Stimulated activated CD4-positive, alpha-beta T cell treated with anti-CD3 and anti-CD28 coated beads, Interleukin-1b, Interleukin-23, amount 100 ng/mL, for 24 hours (primary cell): ENCODE measurements around the gene SGMS1.

Source experiments
- DNase-seq, 4 experiments: peaks; one replicate each; pipeline ENCODE4 v3.0.0-alpha.2; 2020; ENCODE audit warnings: low read depth in 4 of 4, low spot score in 1 of 4

Gene SGMS1

GRCh38 chr10:50403074-50403473 is 220.7 kb downstream of the SGMS1 start:
- no peak for DNase-seq

GRCh38 chr10:50402466-50402865 is 221.3 kb downstream of the SGMS1 start:
- DNase-seq = no peak

- no peak for DNase-seq
Observed at GRCh38 chr10:50400694-50401093, 223.1 kb downstream of the SGMS1 start.

- DNase-seq = no peak
Observed at GRCh38 chr10:50398823-50399222, 224.9 kb downstream of the SGMS1 start.

GRCh38 chr10:50398381-50398780 is 225.4 kb downstream of the SGMS1 start:
- no peak for DNase-seq

GRCh38 chr10:50397312-50398140 is 226.2 kb downstream of the SGMS1 start:
- DNase-seq = no peak

GRCh38 chr10:50396491-50397311 is 227.1 kb downstream of the SGMS1 start:
- peak in 1 of 4 experiments; percentile 17 for DNase-seq

- no peak for DNase-seq
Observed at GRCh38 chr10:50395851-50396250, 227.9 kb downstream of the SGMS1 start.

- DNase-seq = no peak
Observed at GRCh38 chr10:50395271-50395670, 228.5 kb downstream of the SGMS1 start.

GRCh38 chr10:50394832-50395231 is 228.9 kb downstream of the SGMS1 start:
- DNase-seq = no peak

GRCh38 chr10:50393784-50394467 is 229.8 kb downstream of the SGMS1 start:
- no peak for DNase-seq

- no peak for DNase-seq
Observed at GRCh38 chr10:50392966-50393718, 230.6 kb downstream of the SGMS1 start.

GRCh38 chr10:50392426-50392825 is 231.3 kb downstream of the SGMS1 start:
- no peak for DNase-seq

GRCh38 chr10:50390302-50390701 is 233.5 kb downstream of the SGMS1 start:
- no peak for DNase-seq

GRCh38 chr10:50388181-50388580 is 235.6 kb downstream of the SGMS1 start:
- no peak for DNase-seq

- DNase-seq = no peak
Observed at GRCh38 chr10:50387732-50388073, 236.1 kb downstream of the SGMS1 start.

GRCh38 chr10:50387007-50387731 is 236.6 kb downstream of the SGMS1 start:
- DNase-seq = no peak

GRCh38 chr10:50385624-50386023 is 238.1 kb downstream of the SGMS1 start:
- DNase-seq = no peak

- DNase-seq = no peak
Observed at GRCh38 chr10:50384898-50385297, 238.9 kb downstream of the SGMS1 start.

GRCh38 chr10:50384238-50384637 is 239.5 kb downstream of the SGMS1 start:
- DNase-seq = no peak
